ENCODE measurements around the gene MYO16. TPM values are rescaled to one million over a fixed set of nuclear protein-coding genes. Genes with fewer than 3 reads are reported as not detected.

MYO16 gene
- total and polyA plus RNA-seq, 2 of the 4 experiments (the other 2 are of a cell fraction), result under 0.01 to 0.03 TPM

GRCh38 chr13:108968566-108968965 lies 339.2 kb downstream of the MYO16 start:
- CTCF ChIA-PET, result no interaction called here
- in situ Hi-C loops (cut with MboI; ENCODE audit: low sequenced_read_pairs), result loop anchor here (10.0 kb wide), 1 partner anchor 806 kb away; no protein-coding TSS in a partner anchor
- intact Hi-C loops (cut with micrococcal nuclease), result loop anchor here (10.0 kb wide), 1 partner anchor 286 kb away; no protein-coding TSS in a partner anchor

More at GRCh38 chr13:108968566-108968965, 339.2 kb downstream of the MYO16 start:
- H2BK5ac ChIP-seq (ENCODE audit: low read depth, low read length, poor library complexity, severe bottlenecking), result no peak overlapping the region
- H3K14ac ChIP-seq (replicated peaks; ENCODE audit: low read depth, low read length), result peak overlapping the region; percentile 45; the same call in 1 of the 2 replicates
- peak overlapping the region; percentile 23; the same call in 1 of the 2 replicates for H4K91ac ChIP-seq (ENCODE audit: insufficient read depth, low read depth, low read length)
- no peak overlapping the region for H3K27ac ChIP-seq (ENCODE audit: insufficient read depth, low read length)
- H3K4ac ChIP-seq (ENCODE audit: low read depth, low read length), result no peak overlapping the region
- H3K9ac ChIP-seq (ENCODE audit: low read depth, low read length), result no peak overlapping the region
- no TSS peak for BruUV-seq (replicated peaks)
- H3K56ac ChIP-seq (ENCODE audit: extremely low read depth, insufficient read depth, low read length), result no peak overlapping the region
- no peaks in the 10 kb centered on the region for H4K20me1 ChIP-seq (ENCODE audit: insufficient read depth, low read length)
- ATAC-seq (ENCODE audit: low read depth) (no peak), DNase-seq (no peak)
- H2AK9ac ChIP-seq (replicated peaks; ENCODE audit: low read depth, low read length, poor library complexity), result no peak overlapping the region
- no peak for TF ChIP-seq NFE2L2 (IDR thresholded peaks at IDR 0.05; ENCODE audit: low read depth, low read length)
- peak overlapping the region; percentile 55; the same call in 1 of the 2 replicates for H2BK20ac ChIP-seq (ENCODE audit: low read depth, low read length)
- no peak overlapping the region for H3K4me3 ChIP-seq (ENCODE audit: insufficient read depth, low read depth, low read length)
- no peaks in the 10 kb centered on the region for H3K9me3 ChIP-seq (ENCODE audit: control insufficient read depth, insufficient read depth, low read length)
- H3K27me3 ChIP-seq (ENCODE audit: control insufficient read depth, insufficient read depth, low read length), result no peaks in the 10 kb centered on the region
- H2BK120ac ChIP-seq (ENCODE audit: low read depth, low read length), result 0 out of 2 replicates have a peak overlapping the region, but pooled peaks have one; percentile 14
- H3K36me3 ChIP-seq (ENCODE audit: control insufficient read depth, insufficient read depth, low read length), result no peaks in the 10 kb centered on the region
- peaks cover 5% of the 10 kb centered on the region; the same call in 1 of the 2 replicates for H3K9me1 ChIP-seq (ENCODE audit: insufficient read depth, low read length)
- H3K4me2 ChIP-seq (ENCODE audit: low read depth, low read length), result no peak overlapping the region
- no peak overlapping the region for H4K8ac ChIP-seq (ENCODE audit: low read depth in 2 of 2, low read length in 2 of 2)
- peak overlapping the region; percentile 63; the same call in 2 of the 3 replicates for H2BK15ac ChIP-seq (ENCODE audit: low read depth, low read length)
- H2AK5ac ChIP-seq (ENCODE audit: low read depth, low read length), result peak overlapping the region; percentile 43
- POLR2A ChIA-PET (ENCODE audit: unreplicated experiment), result no interaction called here
- no peak overlapping the region for H3K18ac ChIP-seq (ENCODE audit: low read depth, low read length)
- H3K4me1 ChIP-seq (ENCODE audit: control insufficient read depth, insufficient read depth, low read length), result peaks cover 6% of the 10 kb centered on the region
- WGBS, 2 experiments (ENCODE audit: extremely low coverage in 2 of 2, insufficient read length in 1 of 2), result 100% methylated on average over 1 of the region's 7 CpGs; no CpG with 5 or more reads in 1 of the 2 experiments
- H2AFZ ChIP-seq (replicated peaks; ENCODE audit: low read length, poor library complexity), result peak overlapping the region; percentile 7
- no peak overlapping the region for H3K23ac ChIP-seq (ENCODE audit: low read depth, low read length)
- H3K79me1 ChIP-seq (ENCODE audit: low read depth in 1 of 2, low read length in 2 of 2), result no peaks in the 10 kb centered on the region; a peak in 1 of 4 replicates
- no peak overlapping the region for H4K5ac ChIP-seq (ENCODE audit: low read depth, low read length)
- dilution Hi-C loops (cut with HindIII; ENCODE audit: low sequenced_read_pairs, unreplicated experiment), result no loop called here
